ENCODE data around the gene MTUS2. TPM values are rescaled to one million over a fixed set of nuclear protein-coding genes. Genes with fewer than 3 reads are reported as not detected.
A peak's percentile ranks its signal among the peaks of the same experiment; 100 is the strongest.
"Not testable (repeated sequence)": the region's sequence is repeated elsewhere in the genome, so short reads cannot be mapped to it uniquely, and the experiment has no call there.

The MTUS2 gene
- total RNA-seq, 1 donor from 2014 or later, result not detected

DNA sequence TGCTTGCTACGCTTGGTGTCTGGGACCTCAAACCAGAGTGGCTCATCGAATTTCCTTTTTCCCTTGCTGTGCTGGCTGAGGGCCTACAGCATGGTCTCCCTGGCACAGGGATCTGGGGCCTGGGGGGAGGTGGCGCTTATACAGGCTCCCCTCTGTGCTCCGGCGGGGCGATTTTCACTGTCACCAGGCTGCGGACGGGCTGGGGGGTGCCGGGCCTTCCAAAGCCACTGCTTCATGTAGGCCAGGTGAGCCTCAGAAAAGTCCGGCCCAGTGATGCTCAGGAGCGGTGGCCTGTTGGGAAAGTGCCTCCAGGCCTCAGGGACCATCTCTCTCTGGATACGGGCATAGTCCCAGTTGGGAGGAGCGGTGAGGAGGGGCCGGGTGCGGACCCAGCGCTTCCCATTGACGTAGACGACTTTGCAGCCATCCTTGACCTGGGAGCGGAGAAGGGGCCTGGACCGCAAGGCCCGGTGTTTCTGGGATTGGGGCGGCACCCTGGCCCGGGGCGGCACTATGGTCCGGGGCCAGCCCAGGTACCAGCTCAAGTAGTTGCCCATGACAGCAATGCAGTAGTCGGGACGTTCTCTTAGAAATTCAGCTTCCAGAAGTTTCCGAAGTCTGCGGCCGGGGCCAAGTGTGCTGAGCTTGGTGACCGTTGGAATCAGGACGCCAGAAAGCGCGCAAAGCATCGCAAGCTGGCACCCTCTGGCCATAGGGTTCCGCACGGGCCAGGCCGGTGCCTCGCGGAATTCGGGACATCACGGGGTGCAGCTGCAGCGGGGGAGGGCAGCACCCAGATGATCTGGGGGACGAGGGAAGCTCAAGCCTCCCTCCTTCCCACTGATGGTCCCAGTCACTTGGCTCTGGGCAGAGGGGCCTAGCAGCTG lies 519.5 kb downstream of the MTUS2 start:
- no peak for DNase-seq

DNA sequence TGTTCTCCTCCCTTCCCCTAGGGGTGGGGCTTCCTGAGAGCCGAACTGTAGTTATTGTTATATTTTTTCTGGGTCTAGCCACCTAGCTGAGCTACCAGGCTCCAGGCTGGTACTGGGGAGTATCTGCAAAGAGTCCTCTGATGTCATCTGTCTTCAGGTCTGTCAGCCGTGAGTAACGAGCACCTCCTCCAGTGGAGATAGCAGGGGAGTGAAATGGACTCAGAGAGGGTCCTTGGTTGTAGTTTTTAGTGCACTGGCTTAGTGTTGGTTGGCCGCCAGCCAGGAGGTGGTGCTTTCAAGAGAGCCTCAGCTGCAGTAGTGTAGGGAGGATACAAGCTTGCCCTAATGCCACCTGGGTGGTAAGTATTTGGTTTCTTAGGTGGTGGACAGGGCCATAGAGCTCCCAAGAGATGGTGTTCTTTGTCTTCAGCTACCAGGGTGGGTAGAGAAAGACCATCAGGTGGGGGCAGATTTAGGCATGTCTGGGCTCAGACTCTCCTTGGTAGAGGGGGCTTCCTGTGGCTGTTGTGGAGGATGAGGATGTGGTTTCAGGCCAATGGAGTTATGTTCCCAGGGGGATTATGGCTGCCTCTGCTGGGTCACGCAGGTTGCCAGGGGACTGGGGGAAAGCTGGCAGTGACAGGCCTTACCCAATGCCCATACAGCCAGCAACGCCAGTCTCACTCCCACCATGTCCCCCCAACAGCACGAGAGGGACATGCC lies 525.9 kb downstream of the MTUS2 start:
- DNase-seq, result not testable (repeated sequence)

DNA sequence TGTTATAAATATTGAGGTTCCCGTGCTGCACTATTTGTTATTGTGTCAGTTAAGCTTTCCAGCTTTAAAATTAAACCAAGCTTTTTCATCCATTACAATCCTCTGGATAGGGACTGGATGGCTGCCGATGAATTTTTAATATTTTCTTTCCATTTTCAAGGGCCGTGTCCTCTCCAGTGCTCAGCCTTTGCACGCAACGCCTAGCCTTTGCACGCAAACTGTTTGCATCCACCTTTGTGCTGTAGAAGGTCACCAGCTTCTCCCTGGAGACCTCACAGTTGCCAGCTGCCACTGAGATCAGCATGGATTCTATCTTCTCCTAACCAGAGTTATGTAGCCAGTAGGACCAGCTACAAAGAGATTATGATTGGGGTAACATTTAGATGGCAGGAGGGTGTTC lies 534.9 kb downstream of the MTUS2 start:
- no peak for DNase-seq

DNA sequence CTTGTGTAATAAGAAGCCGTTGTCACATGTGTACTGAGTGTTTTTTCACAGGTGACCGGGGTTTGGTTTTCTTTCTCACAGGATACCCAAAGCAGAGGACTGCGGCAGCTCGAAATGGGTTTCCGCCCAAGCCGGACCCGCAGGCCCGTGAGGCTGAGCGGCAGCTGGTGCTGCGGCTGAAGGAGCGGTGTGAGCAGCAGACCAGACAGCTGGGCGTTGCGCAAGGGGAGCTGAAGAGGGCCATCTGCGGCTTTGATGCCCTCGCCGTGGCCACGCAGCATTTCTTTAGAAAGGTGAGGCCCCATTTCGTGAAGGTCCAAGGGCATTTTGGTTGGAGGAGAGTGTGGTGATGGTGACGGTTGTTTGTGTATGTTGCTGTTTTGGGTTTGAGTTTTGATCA lies 539.0 kb downstream of the MTUS2 start:
- DNase-seq, result no peak

DNA sequence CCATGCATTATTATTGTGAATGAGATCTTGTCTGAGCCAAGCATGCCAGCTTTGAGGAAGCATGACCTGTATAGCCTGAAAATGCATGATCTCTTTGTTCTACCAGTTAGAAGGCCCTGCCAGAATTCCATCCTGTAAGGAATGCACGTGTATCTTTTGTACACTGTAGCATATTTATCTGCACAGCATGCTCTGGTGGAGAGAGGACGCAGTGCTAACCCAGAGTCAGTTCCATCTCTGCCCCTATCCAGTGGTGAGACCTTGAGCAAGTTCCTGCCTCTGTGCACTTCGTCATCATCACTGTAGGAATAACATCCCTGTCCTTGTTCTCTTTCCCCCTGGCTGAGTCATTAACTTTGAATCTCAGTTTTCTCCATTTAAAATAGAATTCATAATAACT lies 541.6 kb downstream of the MTUS2 start:
- no peak for DNase-seq

DNA sequence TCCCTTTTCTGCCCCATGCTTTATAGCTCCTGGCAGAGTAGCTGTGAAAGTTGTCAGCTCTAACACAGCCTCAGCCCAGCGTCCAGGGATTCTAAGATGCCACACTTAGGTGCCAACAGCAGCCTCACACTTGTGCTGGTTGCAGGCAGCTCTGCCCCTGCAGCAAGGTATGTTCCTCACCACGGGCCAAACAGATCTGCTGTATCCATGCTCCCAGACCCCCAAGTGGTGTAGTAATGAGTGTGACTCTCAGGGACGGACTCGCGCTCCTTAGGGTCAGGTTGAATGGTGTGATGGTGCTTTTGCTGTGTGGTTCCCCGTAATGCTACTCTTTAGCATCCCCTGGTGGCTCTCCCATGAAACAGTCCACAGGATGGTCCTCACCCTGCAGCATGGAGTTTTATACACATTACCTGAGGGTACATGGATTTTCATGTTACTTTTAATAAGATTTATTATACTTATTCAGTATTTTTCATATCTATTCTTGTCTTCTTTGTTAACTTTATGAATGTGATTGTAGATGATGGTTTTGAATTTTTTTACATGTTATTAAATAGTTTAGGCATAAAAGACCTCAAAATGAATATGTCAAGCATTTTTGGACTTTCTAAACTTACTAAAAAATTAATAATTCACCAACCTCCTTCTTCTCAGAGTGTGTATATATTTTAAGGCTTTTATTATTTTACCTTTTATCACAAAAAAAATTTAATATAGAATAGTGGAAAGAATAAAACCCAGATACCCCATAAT lies 542.9 kb downstream of the MTUS2 start:
- peak; percentile 68 for DNase-seq

DNA sequence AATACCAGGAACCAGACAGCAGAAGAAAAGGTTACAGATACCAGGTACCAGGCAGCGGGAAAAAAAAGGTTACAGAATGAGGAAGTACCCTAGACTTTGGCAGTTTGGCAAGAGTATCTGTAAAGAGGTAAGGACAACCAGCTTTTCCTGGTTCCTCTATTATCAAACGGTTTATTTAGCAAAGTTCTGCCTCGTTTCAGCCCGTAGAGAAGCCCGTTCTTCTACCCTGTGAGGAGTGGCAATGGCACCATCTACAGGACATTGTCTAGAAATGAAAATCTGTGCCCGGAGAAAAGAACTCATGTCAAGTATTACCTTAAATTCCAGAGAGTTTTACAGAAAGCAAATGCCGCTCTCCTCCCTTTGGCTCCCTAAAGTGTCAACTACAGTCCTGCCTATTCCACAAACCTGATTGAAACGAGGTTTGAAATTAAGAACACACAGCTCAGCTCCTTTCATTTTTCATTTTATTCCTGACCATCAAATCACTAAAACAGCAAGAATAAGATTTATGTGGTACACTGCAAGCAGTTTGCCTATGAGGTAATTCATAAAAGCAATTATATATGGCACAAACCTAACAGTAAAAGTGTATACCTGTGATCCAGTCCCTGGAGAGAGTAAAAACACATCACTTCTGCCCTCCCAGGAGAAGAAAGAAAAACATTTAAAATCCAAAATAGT lies 549.1 kb downstream of the MTUS2 start:
- DNase-seq, result peak; percentile 59

DNA sequence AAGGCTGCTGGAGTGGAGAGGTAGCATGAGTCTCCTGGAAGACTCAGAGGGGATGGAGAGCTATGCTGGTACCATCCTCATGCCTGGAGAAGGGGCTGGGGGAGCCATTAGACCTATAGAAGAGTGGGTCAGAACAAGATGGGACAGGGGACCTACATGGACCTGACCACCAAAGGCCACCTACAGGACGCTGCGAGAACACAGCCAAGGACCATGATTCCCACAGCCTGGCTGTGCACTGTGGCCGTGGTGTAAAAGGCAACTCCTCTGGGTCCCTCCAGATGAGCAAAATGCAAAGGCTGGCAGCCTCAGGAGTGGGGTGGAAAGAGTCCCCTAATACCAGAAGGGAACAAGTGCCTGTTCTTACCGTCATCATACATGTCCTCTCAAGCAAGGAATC lies 559.1 kb downstream of the MTUS2 start:
- no peak for DNase-seq

DNA sequence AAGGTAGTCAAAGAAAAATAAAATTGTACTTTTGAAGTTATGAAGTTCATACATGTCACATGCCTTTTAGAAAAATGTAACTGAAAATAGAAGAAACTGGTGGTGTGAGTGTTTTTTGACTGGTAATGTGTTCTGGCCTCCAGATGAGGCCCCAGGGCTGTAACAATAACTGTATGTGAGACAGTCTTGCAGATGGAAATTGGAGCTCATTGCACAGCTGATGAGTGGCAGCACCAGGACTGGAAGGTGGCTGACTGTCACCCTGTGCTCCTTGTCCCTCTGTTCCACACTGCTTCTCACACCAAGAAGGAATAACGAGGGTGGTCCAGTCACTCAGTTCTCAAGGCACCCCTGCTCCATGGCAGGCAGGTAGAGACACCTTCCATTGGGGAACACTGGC lies 559.7 kb downstream of the MTUS2 start:
- DNase-seq, result no peak

DNA sequence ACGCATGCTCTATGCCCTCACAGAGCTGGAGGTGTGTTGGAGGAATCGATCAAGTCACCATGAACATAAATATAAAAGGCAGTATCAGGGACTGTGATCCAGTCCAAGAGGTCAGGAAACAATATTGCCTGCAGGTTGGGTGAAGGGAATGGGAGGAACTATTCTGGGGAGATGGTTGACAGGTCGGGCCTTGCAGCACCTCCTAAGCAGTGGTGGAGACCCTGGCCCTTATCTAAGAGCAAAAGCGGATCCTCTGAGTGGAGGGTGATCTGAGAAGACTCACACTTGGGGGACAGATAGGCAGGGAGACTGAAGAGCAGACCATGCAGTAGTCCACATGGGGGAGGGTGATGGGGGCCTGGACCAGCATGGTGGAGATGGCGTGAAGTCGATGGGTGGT lies 561.9 kb downstream of the MTUS2 start:
- no peak for DNase-seq

DNA sequence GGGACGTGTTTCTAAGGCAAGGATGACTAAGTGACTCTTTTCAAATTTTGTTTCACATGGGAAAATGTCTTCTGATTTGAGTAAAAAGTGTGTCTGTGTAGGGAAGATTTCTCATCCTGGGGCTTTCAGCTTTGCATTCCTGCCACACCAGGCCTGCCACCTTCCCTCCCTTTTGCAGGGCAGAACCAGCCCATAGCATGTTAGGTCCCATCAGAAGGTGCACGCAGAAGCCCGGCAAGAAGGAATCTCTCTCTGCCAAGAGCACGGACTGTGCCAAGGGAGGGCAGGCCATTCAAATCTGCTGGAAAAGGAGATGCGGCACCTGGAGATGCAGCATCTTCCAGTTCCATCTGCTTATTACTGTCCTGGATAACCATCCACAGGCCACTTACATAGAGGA lies 563.3 kb downstream of the MTUS2 start:
- DNase-seq, result no peak

DNA sequence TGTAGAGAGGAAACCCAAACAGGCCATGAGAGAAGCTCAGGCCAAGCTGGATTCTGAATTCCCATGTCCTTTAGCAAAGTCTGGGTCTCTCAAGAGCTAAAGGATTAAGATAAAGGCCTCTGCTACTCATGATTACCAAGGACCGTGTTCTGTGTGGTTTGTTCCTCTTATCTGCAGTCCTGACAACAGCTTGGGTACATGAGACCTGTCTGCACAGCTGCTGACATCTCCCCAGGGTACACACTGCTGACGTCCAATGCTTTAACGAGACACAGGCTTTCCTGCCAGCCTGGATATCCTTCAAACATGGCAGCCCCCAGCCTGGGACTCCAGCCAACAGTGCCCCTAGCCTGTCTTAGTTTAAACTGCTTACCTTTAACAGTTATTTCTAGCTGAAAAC lies 564.3 kb downstream of the MTUS2 start:
- DNase-seq, result no peak

DNA sequence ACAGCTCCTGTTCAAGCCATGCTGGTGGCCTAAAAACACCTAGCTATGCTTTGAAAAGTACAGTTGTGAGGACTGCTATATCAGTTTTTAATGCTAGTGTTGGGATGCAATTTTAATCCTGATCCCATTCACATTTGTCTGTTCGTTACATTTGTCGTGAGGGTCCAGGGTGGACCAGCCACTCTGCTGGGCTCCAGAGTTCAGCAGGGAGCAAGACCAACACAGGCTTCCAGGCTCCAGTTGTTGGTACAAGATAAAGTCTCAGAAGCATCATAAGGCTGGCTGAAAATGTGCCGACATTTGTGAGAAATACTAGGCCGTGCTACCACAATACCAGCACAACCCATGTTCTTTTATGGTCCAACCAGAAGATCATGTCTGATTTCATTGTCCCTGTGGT lies 564.7 kb downstream of the MTUS2 start:
- no peak for DNase-seq

DNA sequence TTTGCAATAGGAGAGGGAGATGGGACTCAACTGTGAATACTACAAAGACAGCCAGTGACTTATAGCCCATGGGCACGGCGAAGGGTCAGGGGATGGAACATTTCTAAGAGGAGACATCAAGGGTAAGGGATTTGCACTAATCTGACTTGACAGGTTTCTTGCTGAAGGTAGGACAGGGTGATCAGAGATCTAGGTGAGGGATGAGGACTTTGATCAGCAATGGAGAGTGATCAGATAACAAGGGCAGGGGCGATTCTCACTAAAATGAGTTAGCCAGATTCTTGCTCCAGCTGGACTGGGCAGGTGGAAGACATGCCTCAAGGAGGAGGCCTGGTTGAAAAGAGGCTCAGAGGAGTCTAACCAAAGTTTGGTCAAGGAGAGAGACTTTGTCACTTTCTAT lies 566.1 kb downstream of the MTUS2 start:
- no peak for DNase-seq

DNA sequence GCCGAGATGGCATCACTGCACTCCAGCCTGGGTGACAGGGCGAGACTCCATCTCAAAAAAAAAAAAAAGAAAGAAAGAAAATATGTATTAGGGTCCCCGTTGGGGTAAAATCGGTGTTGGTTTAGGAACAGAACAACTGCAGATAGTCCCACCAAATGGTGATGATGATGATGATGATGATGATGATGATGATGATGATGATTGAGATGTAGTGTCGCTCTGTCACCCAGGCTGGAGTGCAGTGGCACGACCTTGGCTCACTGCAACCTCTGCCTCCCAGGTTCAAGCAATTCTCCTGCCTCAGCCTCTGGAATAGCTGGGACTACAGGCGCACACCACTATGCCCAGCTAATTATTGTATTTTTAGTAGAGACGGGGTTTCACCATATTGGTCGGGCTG lies 570.5 kb downstream of the MTUS2 start:
- not testable (repeated sequence) for DNase-seq

DNA sequence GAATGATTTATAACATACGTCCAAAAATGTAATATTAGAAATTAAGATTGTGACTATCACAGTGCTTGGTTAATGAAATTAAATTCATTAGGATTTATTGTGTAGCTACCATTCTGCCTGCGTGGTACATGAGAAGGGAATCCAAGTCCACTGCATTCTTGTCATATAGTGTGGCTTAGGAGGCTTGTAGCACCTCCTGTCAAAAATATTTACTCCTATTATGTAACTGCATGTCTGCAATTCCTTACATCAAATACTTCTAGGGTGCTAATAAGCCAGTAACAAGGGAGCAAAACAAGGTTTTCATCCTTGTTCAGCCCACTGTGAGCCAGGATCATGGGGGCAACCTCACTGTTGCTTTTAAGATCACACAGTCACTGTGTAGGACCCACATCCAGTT lies 576.3 kb downstream of the MTUS2 start:
- DNase-seq, result no peak

DNA sequence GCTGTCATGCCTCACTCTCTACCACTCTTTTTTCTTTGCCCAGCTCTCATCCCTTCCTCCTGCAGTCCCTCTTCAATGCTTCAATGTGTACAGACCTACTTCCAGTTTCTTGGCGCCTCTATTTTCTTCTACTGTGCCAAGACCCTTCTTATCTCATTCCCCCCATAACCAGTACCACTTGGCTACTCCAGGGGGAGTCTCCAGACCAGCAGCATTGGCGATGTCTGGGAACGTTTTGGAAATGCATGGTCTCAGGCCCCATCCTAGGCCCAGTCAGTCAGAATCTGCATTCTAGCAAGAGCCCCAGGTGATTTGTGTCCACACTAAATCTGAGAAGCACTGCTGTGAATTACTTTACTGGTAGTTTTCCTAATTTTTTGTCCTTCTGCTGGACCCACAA lies 577.1 kb downstream of the MTUS2 start:
- DNase-seq, result no peak

DNA sequence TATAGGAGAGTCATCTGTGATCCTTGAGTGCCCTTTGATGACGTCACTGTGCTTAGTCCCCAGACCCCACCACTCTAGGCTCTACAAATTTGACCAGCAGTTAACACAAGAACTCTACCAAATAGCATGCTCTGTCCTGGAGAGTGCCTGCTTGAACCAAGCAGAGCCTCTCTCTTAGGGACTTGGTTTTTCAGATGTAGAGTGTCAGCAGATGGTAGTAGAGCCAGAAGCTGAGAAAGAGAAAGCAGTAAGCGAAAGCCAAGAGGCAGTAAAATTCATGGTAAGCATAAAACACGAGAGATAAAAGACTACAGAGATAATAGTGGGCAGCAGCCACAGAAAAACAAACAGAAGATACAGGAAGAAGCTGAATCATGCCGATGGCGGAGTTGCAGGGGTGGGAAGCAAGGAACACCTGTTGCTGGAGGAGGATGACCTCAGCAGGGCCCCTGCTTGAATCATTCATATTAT lies 582.1 kb downstream of the MTUS2 start:
- no peak for DNase-seq

DNA sequence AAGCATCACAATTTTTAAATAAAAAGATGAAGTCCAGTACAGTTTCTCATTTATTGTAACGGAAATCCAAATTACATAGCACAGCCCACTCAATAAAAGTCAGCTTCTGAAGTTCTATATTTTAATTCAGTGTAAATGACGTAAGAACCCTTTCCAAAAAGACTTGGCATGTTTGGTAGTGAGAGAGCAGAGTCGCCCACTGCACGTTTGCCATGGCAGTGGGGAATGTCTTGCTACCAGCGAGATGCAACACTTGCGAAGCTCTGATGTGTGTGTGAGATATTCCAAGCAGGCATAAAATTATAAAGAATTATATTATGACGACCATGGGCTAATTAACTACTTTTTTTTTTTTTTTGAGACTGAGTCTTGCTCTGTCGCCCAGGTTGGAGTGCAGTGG lies 585.3 kb downstream of the MTUS2 start:
- DNase-seq, result no peak

DNA sequence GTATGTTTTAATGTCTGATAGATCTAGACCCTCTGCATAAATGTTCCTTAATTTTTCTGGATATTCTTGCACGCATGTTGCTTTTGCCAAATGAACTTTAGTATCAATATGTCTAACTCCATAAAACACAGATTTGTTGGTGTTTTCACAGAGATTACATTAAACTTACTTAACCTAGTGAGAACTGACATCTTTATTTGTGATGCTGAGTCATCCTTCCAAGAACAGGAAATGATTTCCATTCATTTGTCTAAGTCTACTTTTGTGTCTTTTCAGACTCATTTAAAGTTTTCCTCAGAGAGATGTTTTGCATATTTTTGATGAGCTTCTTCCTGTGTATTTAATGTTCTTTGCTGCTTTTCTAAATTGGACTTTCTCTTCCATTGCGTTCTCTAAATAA lies 591.3 kb downstream of the MTUS2 start:
- no peak for DNase-seq

DNA sequence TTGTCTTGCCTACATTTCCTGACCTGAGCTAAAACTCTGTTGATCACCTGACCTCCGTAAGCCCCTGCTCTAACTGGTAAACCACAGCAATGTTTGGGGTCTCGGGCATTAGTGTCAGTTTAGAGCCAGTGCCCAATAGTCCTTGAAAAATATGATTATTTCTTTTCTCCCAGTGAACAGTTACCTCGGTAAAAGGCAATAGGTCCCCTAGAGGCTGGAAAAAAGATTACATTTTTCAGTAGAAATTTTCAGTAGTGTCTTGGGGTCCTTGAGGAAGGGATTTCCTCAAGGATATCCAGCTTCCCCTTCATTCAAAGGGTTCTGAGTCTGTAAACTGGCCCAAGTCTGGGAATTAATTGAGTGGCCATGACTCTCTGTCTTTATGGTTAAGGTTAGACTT lies 597.9 kb downstream of the MTUS2 start:
- no peak for DNase-seq

DNA sequence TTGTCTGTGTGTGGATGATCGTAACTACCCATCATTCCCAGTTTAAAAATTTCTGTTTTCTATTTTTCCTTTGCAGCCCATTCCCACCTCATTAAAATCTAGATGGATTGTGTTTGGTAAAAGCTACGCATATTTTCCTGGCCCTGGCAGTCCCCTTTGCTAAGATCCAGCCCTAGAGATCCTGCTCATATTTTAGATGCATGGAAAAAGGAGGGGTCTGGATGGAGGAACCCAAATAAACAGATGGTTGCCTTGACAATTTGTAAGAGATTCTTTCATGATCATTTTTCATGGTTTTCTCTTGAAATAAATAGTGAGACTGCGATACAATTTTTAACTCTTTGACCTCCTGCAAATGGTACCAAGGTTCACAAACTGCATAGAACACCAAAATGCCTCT lies 601.0 kb downstream of the MTUS2 start:
- no peak for DNase-seq

DNA sequence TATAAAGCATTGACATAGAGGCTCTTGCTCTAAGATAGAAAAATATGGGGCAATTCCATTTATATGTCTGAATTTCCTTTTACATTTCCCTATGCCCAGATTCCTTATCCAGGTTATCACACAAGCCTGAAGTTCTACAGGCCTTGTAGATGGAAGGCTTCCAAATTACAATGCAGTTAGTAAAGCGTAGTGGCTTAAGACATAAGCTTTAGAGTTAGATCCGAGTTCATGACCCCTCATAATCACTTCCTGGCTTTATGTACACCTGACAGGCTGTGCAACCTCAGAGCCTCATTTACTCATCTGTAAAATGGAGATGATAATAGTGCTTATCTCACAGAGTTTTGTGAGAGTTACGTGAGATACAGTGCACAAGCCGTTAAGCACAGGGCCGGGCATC lies 601.9 kb downstream of the MTUS2 start:
- DNase-seq, result no peak

Data from dermis blood vessel endothelial cell (primary cell).